GM10266 (cell line): ENCODE results near the gene RASGRP1.

Experiments used
- DNase-seq: peaks from one replicate; pipeline ENCODE4 v3.0.0; 2012; ENCODE audit errors: extremely low spot score
- CTCF ChIP-seq: IDR thresholded peaks from 2 replicates; pipeline ENCODE4 v1.5.1; 2012; ENCODE audit warnings: mild to moderate bottlenecking, low read depth; ENCODE audit not compliant: control insufficient read depth, insufficient read depth; ENCODE audit errors: missing control alignments

RASGRP1 gene

GRCh38 chr15:38576261-38576660 is 11.6 kb upstream of the RASGRP1 start:
- no peak for DNase-seq
- TF ChIP-seq CTCF = no peak

- TF ChIP-seq CTCF = no peak
- DNase-seq = no peak
Observed at GRCh38 chr15:38565287-38565670, 665 bp upstream of the RASGRP1 start.

- TF ChIP-seq CTCF = peak; percentile 98
- DNase-seq = peak; percentile 84
Observed at GRCh38 chr15:38563723-38564519, 693 bp downstream of the RASGRP1 start.

- no peak for DNase-seq
Observed at GRCh38 chr15:38562278-38562677, 2.3 kb downstream of the RASGRP1 start.

GRCh38 chr15:38560456-38560926 is 4.1 kb downstream of the RASGRP1 start:
- DNase-seq = peak; percentile 21
- no peak for TF ChIP-seq CTCF

More at GRCh38 chr15:38562278-38562677, 2.3 kb downstream of the RASGRP1 start:
- no peak for TF ChIP-seq CTCF

GRCh38 chr15:38559636-38560307 is 4.8 kb downstream of the RASGRP1 start:
- no peak for DNase-seq
- no peak for TF ChIP-seq CTCF

- DNase-seq = no peak
- TF ChIP-seq CTCF = no peak
Observed at GRCh38 chr15:38559131-38559530, 5.5 kb downstream of the RASGRP1 start.
